ENCODE data around the gene SNRPB.

GRCh38 chr20:2473516-2473915, 2.9 kb upstream of the SNRPB start:
- TF ChIP-seq POLR2AphosphoS5 (IDR thresholded peaks at IDR 0.05; ENCODE audit: borderline replicate concordance, low read depth, low read length) = no peak
- TF ChIP-seq EZH2 (IDR thresholded peaks at IDR 0.05) = no peak
- TF ChIP-seq FOXP2 (optimal IDR thresholded peaks at IDR 0.05; ENCODE audit: control extremely low read depth, extremely low read length, insufficient read depth) = no peak
